AG04450 (cell line): ENCODE data around the gene SLC28A1. TPM values are rescaled to one million over a fixed set of nuclear protein-coding genes. Genes with fewer than 3 reads are reported as not detected.

Experiments used
- CTCF ChIA-PET: fragments of 300-600, 350-600 bp; formaldehyde crosslinking; extraction: SDS; loops from one replicate; lab custom pipeline; 2022; ENCODE audit warnings: antibody characterized with exemption, inconsistent platforms; lab: Charles Lee
- POLR2A ChIA-PET: fragments of 350-600 bp; formaldehyde crosslinking; extraction: SDS; loops from one replicate; lab custom pipeline; 2021; ENCODE audit warnings: antibody characterized with exemption, inconsistent platforms; lab: Yijun Ruan, JAX
- DNase-seq: peaks from one replicate; pipeline ENCODE4 v3.0.0-alpha.2; 2011; ENCODE audit warnings: low read depth, low spot score
- H3K27ac ChIP-seq: one replicate; pipeline ENCODE4 v1.5.1; 2012; ENCODE audit warnings: low read depth, low read length, control low read depth
- H3K27me3 ChIP-seq: one replicate; pipeline ENCODE4 v1.6.0; 2012; ENCODE audit warnings: low read length; ENCODE audit not compliant: control insufficient read depth, insufficient read depth
- H3K4me3 ChIP-seq: 2 replicates; pipeline ENCODE4 v1.5.1; 2011; ENCODE audit warnings: mild to moderate bottlenecking, low read depth, low read length, control low read depth
- H3K9me3 ChIP-seq: 2 replicates; pipeline ENCODE4 v1.5.1; 2012; ENCODE audit warnings: low read length; ENCODE audit not compliant: control insufficient read depth, insufficient read depth
- CTCF ChIP-seq: IDR thresholded peaks from 2 replicates; pipeline ENCODE4 v1.5.1; 2011; ENCODE audit warnings: low read depth, low read length, control low read depth, inconsistent platforms
- polyA plus RNA-seq: library from polyadenylated mRNA; depleted of rRNA; stranded (reverse); fragments of >200 nt; gene quantifications from 2 replicates; pipeline ENCODE4 v1.2.3, GENCODE V29; 2011

SLC28A1 gene
- polyA plus RNA-seq, 1 experiment: not detected

GRCh38 chr15:84878504-84878903 is 6.0 kb upstream of the SLC28A1 start:
- peak; percentile 6 for DNase-seq
- H3K27me3 ChIP-seq: peaks cover 13% of the 10 kb centered on the region
- no peak overlapping the region for H3K27ac ChIP-seq
- H3K4me3 ChIP-seq: no peak overlapping the region
- CTCF ChIA-PET: interaction anchor here (0.6 to 1.5 kb wide), 16 partner anchors 8 to 291 kb away, joined by 3 to 8 read pairs (median 4); partner anchors contain the start of gene WDR73
- POLR2A ChIA-PET: no interaction called here
- TF ChIP-seq CTCF: peak; percentile 65
- no peaks in the 10 kb centered on the region for H3K9me3 ChIP-seq

GRCh38 chr15:84879088-84879780 is 5.2 kb upstream of the SLC28A1 start:
- ChIA-PET POLR2A (no interaction called here), CTCF (interaction anchor here (1.0 to 1.5 kb wide), 6 partner anchors 9 to 280 kb away, joined by 3 to 8 read pairs (median 5); no protein-coding TSS in a partner anchor)
- TF ChIP-seq CTCF: no peak
- no peak for DNase-seq
- Histone ChIP-seq H3K9me3 (no peaks in the 10 kb centered on the region), H3K4me3 (no peak overlapping the region), H3K27ac (no peak overlapping the region), H3K27me3 (peaks cover 16% of the 10 kb centered on the region)

GRCh38 chr15:84880007-84880406 is 4.5 kb upstream of the SLC28A1 start:
- ChIA-PET POLR2A (no interaction called here), CTCF (no interaction called here)
- no peak for TF ChIP-seq CTCF
- H3K27ac ChIP-seq: no peak overlapping the region
- H3K9me3 ChIP-seq: no peaks in the 10 kb centered on the region
- no peak for DNase-seq
- H3K27me3 ChIP-seq: peaks cover 19% of the 10 kb centered on the region
- no peak overlapping the region for H3K4me3 ChIP-seq

- H3K4me3 ChIP-seq: no peak overlapping the region
- H3K27ac ChIP-seq: no peak overlapping the region
- ChIA-PET CTCF (interaction anchor here (0.6 kb wide), 1 partner anchor 17 kb away, joined by 3 read pairs; no protein-coding TSS in a partner anchor), POLR2A (no interaction called here)
- no peaks in the 10 kb centered on the region for H3K9me3 ChIP-seq
- no peak for DNase-seq
- TF ChIP-seq CTCF: no peak
- peaks cover 19% of the 10 kb centered on the region for H3K27me3 ChIP-seq
These were observed 3.5 kb upstream of the SLC28A1 start for GRCh38 chr15:84880822-84881519.

- ChIA-PET POLR2A (no interaction called here), CTCF (no interaction called here)
- Histone ChIP-seq H3K27me3 (peaks cover 19% of the 10 kb centered on the region), H3K9me3 (no peaks in the 10 kb centered on the region), H3K4me3 (no peak overlapping the region), H3K27ac (no peak overlapping the region)
- no peak for TF ChIP-seq CTCF
- DNase-seq: no peak
These were observed 3.0 kb upstream of the SLC28A1 start for GRCh38 chr15:84881520-84881830.
